GM12801 (cell line): Measurements from ENCODE around the gene ZNF850.

Experiments
- TF ChIP-seq, protein P1 (sequence below): IDR thresholded peaks from one replicate; pipeline ENCODE4 v1.5.1; 2011; ENCODE audit warnings: control low read depth; ENCODE audit not compliant: insufficient read length; ENCODE audit errors: extremely low read depth

ZNF850 gene

DNA sequence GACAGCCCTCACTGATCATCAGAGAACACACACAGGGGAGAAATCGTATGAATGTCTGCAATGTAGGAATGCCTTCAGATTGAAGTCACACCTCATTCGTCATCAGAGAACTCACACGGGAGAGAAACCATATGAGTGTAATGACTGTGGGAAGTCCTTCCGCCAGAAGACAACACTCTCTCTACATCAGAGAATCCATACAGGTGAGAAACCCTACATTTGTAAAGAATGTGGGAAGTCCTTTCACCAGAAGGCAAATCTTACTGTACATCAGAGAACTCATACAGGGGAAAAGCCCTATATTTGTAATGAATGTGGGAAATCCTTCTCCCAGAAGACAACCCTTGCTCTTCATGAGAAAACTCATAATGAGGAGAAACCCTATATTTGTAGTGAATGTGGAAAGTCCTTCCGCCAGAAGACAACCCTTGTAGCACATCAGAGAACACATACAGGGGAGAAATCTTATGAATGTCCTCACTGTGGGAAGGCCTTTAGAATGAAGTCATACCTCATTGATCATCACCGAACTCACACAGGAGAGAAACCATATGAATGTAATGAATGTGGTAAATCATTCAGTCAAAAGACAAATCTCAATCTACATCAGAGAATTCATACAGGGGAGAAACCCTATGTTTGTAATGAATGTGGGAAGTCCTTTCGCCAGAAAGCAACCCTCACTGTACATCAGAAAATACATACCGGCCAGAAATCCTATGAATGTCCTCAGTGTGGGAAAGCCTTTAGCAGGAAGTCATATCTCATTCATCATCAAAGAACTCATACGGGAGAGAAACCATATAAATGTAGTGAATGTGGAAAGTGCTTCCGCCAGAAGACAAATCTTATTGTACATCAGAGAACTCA is 52.7 kb downstream of the ZNF850 start:
- TF ChIP-seq, protein P1, sequence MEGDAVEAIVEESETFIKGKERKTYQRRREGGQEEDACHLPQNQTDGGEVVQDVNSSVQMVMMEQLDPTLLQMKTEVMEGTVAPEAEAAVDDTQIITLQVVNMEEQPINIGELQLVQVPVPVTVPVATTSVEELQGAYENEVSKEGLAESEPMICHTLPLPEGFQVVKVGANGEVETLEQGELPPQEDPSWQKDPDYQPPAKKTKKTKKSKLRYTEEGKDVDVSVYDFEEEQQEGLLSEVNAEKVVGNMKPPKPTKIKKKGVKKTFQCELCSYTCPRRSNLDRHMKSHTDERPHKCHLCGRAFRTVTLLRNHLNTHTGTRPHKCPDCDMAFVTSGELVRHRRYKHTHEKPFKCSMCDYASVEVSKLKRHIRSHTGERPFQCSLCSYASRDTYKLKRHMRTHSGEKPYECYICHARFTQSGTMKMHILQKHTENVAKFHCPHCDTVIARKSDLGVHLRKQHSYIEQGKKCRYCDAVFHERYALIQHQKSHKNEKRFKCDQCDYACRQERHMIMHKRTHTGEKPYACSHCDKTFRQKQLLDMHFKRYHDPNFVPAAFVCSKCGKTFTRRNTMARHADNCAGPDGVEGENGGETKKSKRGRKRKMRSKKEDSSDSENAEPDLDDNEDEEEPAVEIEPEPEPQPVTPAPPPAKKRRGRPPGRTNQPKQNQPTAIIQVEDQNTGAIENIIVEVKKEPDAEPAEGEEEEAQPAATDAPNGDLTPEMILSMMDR = no peak

DNA sequence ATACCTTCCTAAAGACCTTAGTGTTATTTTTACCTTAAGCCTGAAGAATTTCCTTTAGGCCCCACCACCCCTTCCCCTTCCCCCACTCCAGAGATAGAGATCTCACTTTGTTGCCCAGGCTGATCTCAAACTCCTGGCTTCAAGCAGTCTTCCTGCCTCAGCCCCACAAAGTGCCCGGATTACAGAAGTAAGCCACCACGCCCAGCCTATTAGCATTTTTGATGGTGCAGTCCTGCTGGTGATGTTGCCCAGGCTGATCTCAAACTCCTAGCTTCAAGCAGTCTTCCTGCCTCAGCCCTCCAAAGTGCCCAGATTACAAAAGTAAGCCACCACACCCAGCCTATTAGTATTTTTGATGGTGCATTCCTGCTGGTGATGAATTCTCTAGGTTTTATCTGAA is 63.2 kb downstream of the ZNF850 start:
- TF ChIP-seq, protein P1 = no peak

DNA sequence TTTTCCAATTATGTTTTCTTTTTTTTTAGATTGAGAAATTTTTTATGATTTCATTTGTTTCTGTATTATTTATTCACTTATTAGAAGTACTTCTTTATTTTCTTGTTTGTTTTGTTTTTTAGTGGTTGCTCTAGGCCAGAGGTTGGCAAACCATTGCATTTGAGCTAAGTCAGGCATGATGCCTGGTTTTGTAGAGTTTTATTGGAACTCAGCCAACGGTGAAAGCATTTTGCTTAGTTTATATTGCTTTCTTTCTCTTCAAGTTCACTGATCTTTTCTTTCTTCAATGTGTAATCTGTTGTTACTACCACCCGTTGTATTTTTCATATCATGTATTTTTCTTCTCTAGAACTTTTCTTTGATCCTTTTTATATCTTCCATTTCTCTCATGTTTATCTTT is 65.5 kb downstream of the ZNF850 start:
- TF ChIP-seq, protein P1 = no peak

- TF ChIP-seq, protein P1 = no peak
These were observed 84.5 kb downstream of the ZNF850 start for GRCh38 chr19:36688058-36688457.

GRCh38 chr19:36687214-36688056 is 85.2 kb downstream of the ZNF850 start, which contains the start of gene ZNF567:
ZNF567 (plus strand) TSS chr19:36687612; CDS start chr19:36694868, 7,256 bp downstream.
- TF ChIP-seq, protein P1 = no peak

DNA sequence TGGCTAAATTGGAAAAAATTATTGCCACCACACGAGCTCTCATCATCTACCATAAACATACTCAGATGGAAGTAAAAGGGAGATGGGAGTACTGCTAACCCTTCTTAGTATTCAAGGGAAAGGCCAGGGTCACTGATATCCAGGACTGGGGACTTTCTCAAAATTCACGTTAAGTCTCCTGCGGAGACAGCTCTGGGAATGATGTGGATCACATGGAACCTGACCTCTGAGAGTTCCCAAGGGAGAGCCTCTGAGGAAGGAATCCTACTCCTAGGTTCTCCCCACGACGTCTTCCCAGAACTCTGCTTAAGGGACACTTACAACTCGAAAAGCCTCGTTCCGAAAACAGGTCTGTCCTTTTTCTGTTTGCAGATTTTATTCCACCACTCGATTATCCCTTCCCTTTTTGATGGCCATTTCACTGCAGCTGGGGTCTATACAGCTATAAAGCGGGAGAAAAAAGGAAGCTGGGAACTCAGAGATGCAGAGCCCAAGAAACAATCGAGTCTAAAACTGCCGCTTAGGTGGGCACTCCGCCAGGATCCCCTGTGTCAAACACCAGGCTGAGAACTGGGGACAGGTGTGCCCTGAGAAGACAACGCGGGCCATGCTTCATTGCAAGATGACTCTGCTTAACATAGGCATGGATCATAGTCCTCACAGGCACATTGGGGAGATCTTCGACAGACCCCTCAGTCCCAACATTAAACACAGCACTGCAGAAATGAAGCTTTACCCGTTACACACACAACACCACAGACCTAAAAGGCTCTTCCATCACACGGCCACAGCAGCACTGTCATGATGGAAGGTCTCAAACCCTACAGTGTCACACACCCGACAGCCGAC is 86.0 kb downstream of the ZNF850 start:
- TF ChIP-seq, protein P1 = no peak
